GM12878 (cell line): ENCODE data around the gene WBP1L.

Experiments used
- CTCF ChIP-seq, 3 experiments: IDR thresholded peaks in 2 of 3; conservative IDR thresholded peaks in 1 of 3; 2 replicates each; pipeline ENCODE4 v1.5.1; 2011; ENCODE audit warnings: low read depth in 3 of 3, low read length in 3 of 3, mild to moderate bottlenecking in 3 of 3, control low read depth in 2 of 3, moderate library complexity in 2 of 3, inconsistent platforms in 1 of 3, mixed read lengths in 1 of 3; ENCODE audit not compliant: control insufficient read depth in 2 of 3, insufficient read depth in 1 of 3; ENCODE audit errors: extremely low read depth in 1 of 3
- ELK1 ChIP-seq: IDR thresholded peaks from 2 replicates; pipeline ENCODE4 v1.6.1; 2012; ENCODE audit warnings: low read depth, low read length, improper control_type of control experiment
- EP300 ChIP-seq, 2 experiments: fragments of 150-350 bp in 1 of 2; IDR thresholded peaks; 2 replicates each; pipeline ENCODE4 v1.6.1; 2011 to 2012; ENCODE audit warnings: low read depth in 2 of 2, low read length in 2 of 2, borderline replicate concordance in 1 of 2, improper control_type of control experiment in 1 of 2, inconsistent platforms in 1 of 2; ENCODE audit not compliant: control insufficient read depth in 1 of 2
- RAD21 ChIP-seq: IDR thresholded peaks from 2 replicates; pipeline ENCODE4 v1.6.1; 2011; ENCODE audit warnings: mild to moderate bottlenecking, low read depth, low read length, moderate library complexity; ENCODE audit not compliant: insufficient read depth
- RFX5 ChIP-seq: IDR thresholded peaks from 2 replicates; pipeline ENCODE4 v1.6.1; 2011; ENCODE audit warnings: low read depth, low read length, improper control_type of control experiment
- TF ChIP-seq, protein P1 (sequence below): IDR thresholded peaks from 2 replicates; pipeline ENCODE4 v1.6.1; 2011; ENCODE audit warnings: low read depth, mild to moderate bottlenecking, low read length, moderate library complexity, borderline replicate concordance; ENCODE audit errors: extremely low read depth

DNA sequence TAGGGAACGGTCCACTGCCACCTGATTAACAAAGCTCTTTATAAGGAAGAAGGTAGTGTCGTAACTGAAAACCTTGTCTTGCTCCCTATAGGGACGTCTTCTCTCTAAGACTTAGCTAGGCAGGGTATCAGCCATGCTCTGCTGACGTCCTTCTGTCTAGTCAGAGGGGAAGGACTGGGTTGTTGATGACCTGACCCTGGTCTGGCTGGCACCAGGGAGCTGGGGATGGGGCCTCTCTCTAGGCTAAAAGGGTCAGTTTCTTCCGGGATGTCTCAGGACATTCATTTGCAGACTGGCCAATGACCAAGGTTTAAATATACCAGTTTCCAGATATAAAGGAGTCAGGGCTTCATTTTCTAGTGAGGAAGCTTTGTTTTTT lies 83.8 kb downstream of the WBP1L start:
- TF ChIP-seq CTCF (IDR thresholded peaks at IDR 0.05 in 2 of 3, conservative IDR thresholded peaks at IDR 0.05 in 1 of 3; ENCODE audit: control insufficient read depth in 2 of 3, extremely low read depth in 1 of 3, insufficient read depth in 1 of 3, low read depth in 3 of 3, low read length in 3 of 3), result no peak
- TF ChIP-seq RAD21, result no peak
- TF ChIP-seq, protein P1, sequence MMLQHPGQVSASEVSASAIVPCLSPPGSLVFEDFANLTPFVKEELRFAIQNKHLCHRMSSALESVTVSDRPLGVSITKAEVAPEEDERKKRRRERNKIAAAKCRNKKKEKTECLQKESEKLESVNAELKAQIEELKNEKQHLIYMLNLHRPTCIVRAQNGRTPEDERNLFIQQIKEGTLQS, result no peak
- no peak for TF ChIP-seq ELK1
- TF ChIP-seq EP300 (IDR thresholded peaks at IDR 0.05; ENCODE audit: borderline replicate concordance in 1 of 2, control insufficient read depth in 1 of 2, low read depth in 2 of 2, low read length in 2 of 2), result no peak
- no peak for TF ChIP-seq RFX5
